Activated naive CD8-positive, alpha-beta T cell treated with anti-CD3 and anti-CD28 coated beads for 36 hours (primary cell): ENCODE data around the gene NOS1AP. TPM values are rescaled to one million over a fixed set of nuclear protein-coding genes. Genes with fewer than 3 reads are reported as not detected.

Experiments
- DNase-seq: peaks from one replicate; pipeline ENCODE4 v3.0.0; 2021
- H3K27ac Mint-ChIP-seq: one replicate; pipeline ENCODE4 v1.8.0; 2022; ENCODE audit warnings: mild to moderate bottlenecking, moderate library complexity, mixed read lengths
- H3K27me3 Mint-ChIP-seq: one replicate; pipeline ENCODE4 v1.8.0; 2022; ENCODE audit warnings: mild to moderate bottlenecking, mixed read lengths
- H3K36me3 Mint-ChIP-seq: one replicate; pipeline ENCODE4 v1.8.0; 2021; ENCODE audit warnings: mild to moderate bottlenecking, mixed read lengths
- H3K4me1 Mint-ChIP-seq: one replicate; pipeline ENCODE4 v1.8.0; 2021; ENCODE audit warnings: mixed read lengths
- H3K4me3 Mint-ChIP-seq: one replicate; pipeline ENCODE4 v1.8.0; 2022; ENCODE audit warnings: mild to moderate bottlenecking, moderate library complexity, mixed read lengths
- H3K9me3 Mint-ChIP-seq: one replicate; pipeline ENCODE4 v1.8.0; 2022; ENCODE audit warnings: mixed read lengths
- total RNA-seq, 2 experiments: library from RNA; stranded (reverse); gene quantifications; one replicate each; pipeline ENCODE4 v1.2.3, GENCODE V29; 2021

NOS1AP gene
- total RNA-seq, 2 experiments from 2014 or later: 0.14 to 0.21 TPM

DNA sequence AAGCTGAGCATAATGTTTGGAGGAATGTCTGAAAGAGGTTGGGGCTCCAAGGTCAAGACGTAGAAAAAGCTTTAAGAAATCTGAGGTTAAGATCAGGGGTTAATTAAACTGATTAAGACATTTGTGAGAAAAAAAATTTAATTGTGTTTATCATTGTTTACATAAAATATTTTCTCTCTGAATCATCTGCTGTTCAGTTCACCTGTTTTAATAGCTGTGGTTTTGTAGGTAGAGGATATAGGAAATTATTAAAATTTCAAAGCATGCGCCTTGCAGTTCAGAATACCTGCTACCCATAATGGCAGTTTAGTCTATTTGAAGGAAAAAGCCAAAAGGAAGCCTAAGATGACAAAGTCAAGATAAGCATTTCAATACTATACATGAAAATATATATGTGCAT is 154.0 kb downstream of the NOS1AP start:
- H3K4me3 Mint-ChIP-seq: no peak overlapping the region
- H3K9me3 Mint-ChIP-seq: no peaks in the 10 kb centered on the region
- H3K36me3 Mint-ChIP-seq: no peaks in the 10 kb centered on the region
- no peaks in the 10 kb centered on the region for H3K4me1 Mint-ChIP-seq
- peaks cover 16% of the 10 kb centered on the region for H3K27me3 Mint-ChIP-seq
- DNase-seq: no peak
- H3K27ac Mint-ChIP-seq: no peak overlapping the region

DNA sequence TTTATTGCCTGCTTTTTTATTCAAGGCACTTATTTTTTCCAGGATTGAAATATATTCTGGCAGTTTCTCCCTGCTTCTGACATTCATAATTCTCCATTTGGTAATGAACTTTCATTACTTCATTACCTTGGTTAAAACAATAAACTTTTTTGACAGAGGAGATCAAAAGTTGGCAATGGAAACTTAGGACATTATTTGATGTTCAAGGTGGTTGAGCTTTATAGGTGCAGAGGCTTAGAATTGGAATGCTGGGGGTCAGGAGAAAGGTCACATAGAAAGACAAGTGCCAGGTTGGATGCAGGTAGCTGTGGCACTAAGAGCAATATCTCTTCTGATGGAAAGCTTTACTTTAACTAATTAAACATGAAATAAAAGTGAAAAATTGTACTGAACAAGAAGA is 154.8 kb downstream of the NOS1AP start:
- H3K27ac Mint-ChIP-seq: no peak overlapping the region
- no peaks in the 10 kb centered on the region for H3K4me1 Mint-ChIP-seq
- no peak for DNase-seq
- no peaks in the 10 kb centered on the region for H3K36me3 Mint-ChIP-seq
- no peak overlapping the region for H3K4me3 Mint-ChIP-seq
- no peaks in the 10 kb centered on the region for H3K9me3 Mint-ChIP-seq
- peaks cover 16% of the 10 kb centered on the region for H3K27me3 Mint-ChIP-seq

DNA sequence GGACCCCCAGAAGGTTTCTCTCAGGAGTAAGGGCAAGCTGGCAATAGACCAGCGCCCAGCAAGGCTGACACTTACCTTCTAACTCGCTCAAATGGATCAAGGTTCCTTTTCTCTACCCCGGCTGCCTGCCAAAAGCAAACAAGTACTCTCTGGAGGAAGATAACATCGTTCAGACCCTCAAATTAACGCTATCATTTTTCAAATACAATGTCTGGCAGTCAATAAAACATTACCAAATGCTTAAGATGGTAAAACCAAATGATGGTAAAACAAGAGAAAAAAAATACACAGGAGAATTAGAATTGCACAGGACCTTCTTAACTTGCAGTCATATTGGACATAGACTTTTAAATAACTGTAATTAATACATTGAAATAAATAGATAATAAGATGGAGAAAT is 159.1 kb downstream of the NOS1AP start:
- Mint-ChIP-seq H3K4me1 (no peaks in the 10 kb centered on the region), H3K27ac (no peak overlapping the region), H3K27me3 (peaks cover 10% of the 10 kb centered on the region)

DNA sequence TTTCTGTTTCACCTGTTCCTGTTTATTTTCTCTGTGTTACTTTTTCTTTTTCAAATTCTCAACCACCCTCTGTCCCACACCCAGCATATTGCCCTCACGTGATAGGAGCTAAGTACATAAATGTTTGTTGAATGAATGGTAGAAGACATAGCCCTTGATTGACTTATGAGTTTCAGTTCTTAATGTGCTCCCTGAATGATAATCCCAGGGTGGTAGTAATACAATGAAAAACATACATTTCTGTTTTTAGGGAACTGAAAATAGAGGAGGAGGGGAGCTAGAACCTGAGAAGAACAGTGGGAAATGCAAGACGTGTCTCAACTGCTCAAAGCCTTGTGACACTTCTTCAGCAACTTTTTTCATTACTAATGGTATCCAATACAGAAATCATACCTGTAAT is 160.1 kb downstream of the NOS1AP start:
- H3K36me3 Mint-ChIP-seq: no peaks in the 10 kb centered on the region
- H3K4me3 Mint-ChIP-seq: no peak overlapping the region
- H3K9me3 Mint-ChIP-seq: no peaks in the 10 kb centered on the region
- no peak overlapping the region for H3K27ac Mint-ChIP-seq
- DNase-seq: no peak
- no peaks in the 10 kb centered on the region for H3K4me1 Mint-ChIP-seq
- H3K27me3 Mint-ChIP-seq: peaks cover 6% of the 10 kb centered on the region

More for the DNA sequence above, 159.1 kb downstream of the NOS1AP start:
- no peak for DNase-seq
- no peaks in the 10 kb centered on the region for H3K36me3 Mint-ChIP-seq
- no peak overlapping the region for H3K4me3 Mint-ChIP-seq
- H3K9me3 Mint-ChIP-seq: no peaks in the 10 kb centered on the region

DNA sequence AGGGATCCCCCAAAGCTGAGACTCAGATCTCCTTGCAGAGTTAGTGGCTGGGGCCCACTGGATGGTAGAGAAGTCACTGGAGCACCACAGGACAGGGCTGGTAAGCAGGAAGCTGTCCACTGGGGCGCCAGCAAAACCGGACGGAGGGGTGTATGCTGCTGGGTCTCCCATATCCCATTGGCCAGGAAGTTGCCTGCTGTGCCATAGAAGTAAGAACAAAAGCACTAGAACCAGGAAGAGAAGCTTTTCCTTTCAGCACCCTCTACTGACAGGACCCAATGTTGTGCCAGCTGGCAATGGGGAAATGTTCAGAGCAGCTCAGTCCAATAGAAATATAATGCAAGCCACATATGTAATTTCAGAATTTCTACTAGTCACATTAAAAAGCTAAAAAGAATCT is 160.6 kb downstream of the NOS1AP start:
- H3K27ac Mint-ChIP-seq: no peak overlapping the region
- H3K9me3 Mint-ChIP-seq: no peaks in the 10 kb centered on the region
- no peak for DNase-seq

DNA sequence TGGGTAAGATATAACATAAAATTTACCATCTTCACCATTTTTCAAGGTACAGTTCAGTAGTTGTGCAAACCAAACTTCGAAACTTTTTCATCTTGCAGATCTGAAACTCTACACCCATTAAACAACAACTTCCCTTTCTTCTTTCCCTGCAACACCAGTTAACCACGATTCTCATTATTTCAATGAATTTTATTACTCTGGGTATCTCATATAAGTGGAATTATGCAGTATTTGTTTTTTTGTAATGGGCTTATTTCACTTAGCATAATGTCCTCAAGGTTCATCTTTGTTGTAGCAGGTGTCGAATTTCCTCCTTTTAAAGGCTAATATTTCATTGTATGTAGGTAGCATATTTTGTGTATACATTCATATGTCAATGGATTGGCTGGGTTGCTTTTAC is 161.0 kb downstream of the NOS1AP start:
- no peaks in the 10 kb centered on the region for H3K4me1 Mint-ChIP-seq
- no peak overlapping the region for H3K4me3 Mint-ChIP-seq
- H3K27me3 Mint-ChIP-seq: peaks cover 6% of the 10 kb centered on the region
- H3K36me3 Mint-ChIP-seq: no peaks in the 10 kb centered on the region
- H3K27ac Mint-ChIP-seq: no peak overlapping the region
- no peaks in the 10 kb centered on the region for H3K9me3 Mint-ChIP-seq
- no peak for DNase-seq

More for the DNA sequence above, 160.6 kb downstream of the NOS1AP start:
- H3K27me3 Mint-ChIP-seq: peaks cover 6% of the 10 kb centered on the region
- no peak overlapping the region for H3K4me3 Mint-ChIP-seq
- H3K36me3 Mint-ChIP-seq: no peaks in the 10 kb centered on the region
- H3K4me1 Mint-ChIP-seq: no peaks in the 10 kb centered on the region

DNA sequence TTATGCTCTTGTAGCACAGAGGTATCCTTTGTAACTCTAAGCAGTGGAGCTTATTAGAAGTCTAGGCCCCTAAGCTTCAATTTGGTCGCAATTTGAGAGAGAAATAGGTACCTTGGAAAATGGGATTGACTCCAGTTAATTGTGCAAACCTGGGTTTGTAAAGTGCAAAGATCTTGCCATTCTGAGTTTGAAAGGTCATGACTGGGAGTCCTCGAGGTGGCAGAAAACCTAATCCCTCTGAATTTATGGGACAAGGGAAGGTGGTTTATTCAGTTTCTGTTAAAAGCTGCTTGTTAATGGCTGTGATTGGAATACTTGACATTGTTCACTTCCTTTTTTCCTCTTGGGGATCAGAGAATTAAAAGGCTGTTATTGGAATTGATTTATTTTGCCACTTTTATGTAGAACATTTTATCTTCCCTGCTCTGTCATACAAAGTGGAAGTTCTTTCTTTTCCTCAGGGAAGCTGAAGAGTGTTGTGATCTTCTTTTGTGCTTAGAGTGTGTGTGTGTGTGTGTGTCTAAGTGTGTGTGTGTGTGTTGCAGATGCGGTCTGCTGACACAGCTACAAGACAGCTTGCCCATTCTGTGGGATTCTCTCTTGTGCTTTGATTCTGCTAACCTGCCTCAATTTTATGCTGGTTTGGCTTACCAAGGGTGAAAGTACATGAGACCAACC is 162.7 kb downstream of the NOS1AP start:
- Mint-ChIP-seq H3K36me3 (no peaks in the 10 kb centered on the region), H3K27ac (no peak overlapping the region), H3K9me3 (no peaks in the 10 kb centered on the region), H3K4me3 (no peak overlapping the region), H3K27me3 (peaks cover 6% of the 10 kb centered on the region), H3K4me1 (no peaks in the 10 kb centered on the region)
- DNase-seq: no peak

DNA sequence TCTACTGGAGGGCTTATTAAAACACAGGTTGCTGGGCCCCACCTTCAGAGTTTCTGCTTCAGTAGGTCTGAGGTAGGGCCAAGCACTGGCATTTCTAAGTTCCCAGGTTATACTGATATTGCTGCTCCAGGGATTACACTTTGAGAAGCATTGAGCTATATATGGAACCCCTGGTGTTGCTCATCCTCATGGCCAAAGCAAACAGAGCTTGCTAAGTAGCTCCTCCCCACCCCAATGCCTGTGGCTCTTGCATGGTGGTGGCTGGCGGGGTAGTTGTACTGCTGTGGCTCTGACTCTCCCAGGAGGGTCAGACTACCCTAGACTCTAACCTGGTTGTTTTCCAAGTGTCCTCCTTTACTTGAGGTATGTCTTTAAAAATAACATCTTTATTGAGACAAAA is 163.6 kb downstream of the NOS1AP start:
- H3K36me3 Mint-ChIP-seq: no peaks in the 10 kb centered on the region
- H3K27ac Mint-ChIP-seq: no peak overlapping the region
- H3K27me3 Mint-ChIP-seq: peaks cover 10% of the 10 kb centered on the region
- no peaks in the 10 kb centered on the region for H3K9me3 Mint-ChIP-seq
- no peaks in the 10 kb centered on the region for H3K4me1 Mint-ChIP-seq
- no peak overlapping the region for H3K4me3 Mint-ChIP-seq
- no peak for DNase-seq

DNA sequence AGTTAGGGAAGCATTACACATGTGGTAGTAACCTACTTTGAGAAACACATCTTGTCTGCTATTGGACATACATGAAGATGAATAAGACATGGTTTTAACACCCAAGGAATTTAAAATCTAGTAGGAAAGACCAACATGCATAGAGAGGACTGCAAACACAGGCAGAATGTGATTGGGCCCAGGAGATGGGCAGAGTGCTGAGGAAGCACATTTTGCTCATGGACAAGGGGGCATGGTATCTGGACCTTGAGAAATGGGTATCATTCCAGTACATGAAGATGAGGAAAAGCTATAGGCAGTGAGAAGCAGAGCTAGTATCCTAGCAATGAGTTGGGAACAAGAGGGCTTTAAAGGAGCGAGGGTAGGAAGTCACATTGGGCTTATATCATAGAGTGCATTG is 164.4 kb downstream of the NOS1AP start:
- Mint-ChIP-seq H3K27me3 (peaks cover 11% of the 10 kb centered on the region), H3K4me3 (no peak overlapping the region), H3K9me3 (no peaks in the 10 kb centered on the region), H3K36me3 (no peaks in the 10 kb centered on the region), H3K27ac (no peak overlapping the region), H3K4me1 (no peaks in the 10 kb centered on the region)
- DNase-seq: no peak

DNA sequence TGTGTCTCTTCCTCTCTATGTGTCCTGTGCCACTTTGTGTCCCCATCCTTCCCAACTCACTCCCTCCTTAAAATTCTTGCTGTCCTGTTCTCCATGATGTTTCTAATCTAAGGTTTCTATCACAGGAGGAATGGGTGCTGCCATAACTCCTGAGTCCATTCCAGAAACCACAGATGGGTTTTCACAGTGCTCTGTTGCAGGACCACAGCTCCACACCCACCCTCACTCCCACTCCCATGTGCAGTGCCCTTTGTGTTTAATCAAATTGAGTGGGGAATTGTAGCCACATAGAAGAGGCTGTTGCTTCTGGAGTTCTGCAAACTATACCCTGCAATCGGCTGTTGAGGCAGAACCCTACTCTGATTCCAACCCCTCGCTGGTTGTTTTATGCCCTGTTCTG is 165.1 kb downstream of the NOS1AP start:
- no peak for DNase-seq
- H3K4me3 Mint-ChIP-seq: no peak overlapping the region
- no peak overlapping the region for H3K27ac Mint-ChIP-seq
- H3K9me3 Mint-ChIP-seq: no peaks in the 10 kb centered on the region
- H3K4me1 Mint-ChIP-seq: no peaks in the 10 kb centered on the region
- H3K27me3 Mint-ChIP-seq: peaks cover 9% of the 10 kb centered on the region
- H3K36me3 Mint-ChIP-seq: no peaks in the 10 kb centered on the region

DNA sequence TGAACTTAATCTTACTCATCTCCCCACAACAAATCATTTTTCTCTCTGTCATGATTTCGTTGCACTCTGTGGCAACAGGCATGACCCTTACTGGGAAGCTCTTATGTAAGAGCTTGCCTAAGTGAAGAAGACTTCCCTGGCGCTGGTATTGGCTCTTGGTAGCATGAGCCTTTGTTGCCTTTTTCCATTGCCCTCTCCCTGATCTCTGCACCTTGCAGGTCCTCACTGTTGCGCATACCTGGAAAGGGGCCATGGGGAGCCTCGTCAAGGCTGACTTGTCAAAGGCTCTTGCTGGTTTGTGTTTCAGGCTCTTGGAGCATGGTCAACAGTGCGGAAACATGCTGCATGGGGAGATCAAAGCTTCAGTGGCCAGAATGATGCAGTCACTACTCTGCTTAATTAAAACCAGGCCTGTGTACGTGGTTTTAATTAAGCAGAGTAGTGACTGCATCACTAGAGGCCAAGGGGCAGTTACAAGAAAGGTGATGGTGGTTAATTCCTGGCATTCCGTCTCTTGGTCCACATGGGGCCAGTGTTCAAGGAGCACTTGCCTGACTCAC is 165.8 kb downstream of the NOS1AP start:
- DNase-seq: no peak
- H3K27ac Mint-ChIP-seq: no peak overlapping the region
- H3K9me3 Mint-ChIP-seq: no peaks in the 10 kb centered on the region
- peaks cover 5% of the 10 kb centered on the region for H3K27me3 Mint-ChIP-seq
- H3K4me1 Mint-ChIP-seq: no peaks in the 10 kb centered on the region
- H3K4me3 Mint-ChIP-seq: no peak overlapping the region
- H3K36me3 Mint-ChIP-seq: no peaks in the 10 kb centered on the region

DNA sequence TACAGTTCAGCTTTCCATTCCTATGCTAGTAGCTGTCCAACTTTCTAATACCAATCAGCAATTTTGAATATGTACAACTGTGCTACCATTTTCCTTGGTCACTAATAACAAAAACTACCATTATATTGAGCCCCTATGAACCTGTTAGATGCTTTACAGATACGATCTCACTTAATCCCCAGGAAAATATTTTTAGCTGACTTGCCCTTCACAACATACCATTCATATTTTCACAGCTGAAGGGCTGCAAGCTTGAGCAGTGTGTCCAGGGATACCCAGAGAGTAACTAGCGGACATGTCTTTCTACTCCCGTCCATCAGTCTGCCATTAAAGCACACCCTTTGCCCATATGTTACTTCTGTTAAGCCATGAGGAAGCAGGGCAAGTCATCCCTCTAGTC is 166.7 kb downstream of the NOS1AP start:
- H3K36me3 Mint-ChIP-seq: no peaks in the 10 kb centered on the region
- H3K9me3 Mint-ChIP-seq: no peaks in the 10 kb centered on the region
- no peak overlapping the region for H3K4me3 Mint-ChIP-seq
- no peak for DNase-seq
- no peak overlapping the region for H3K27ac Mint-ChIP-seq
- no peaks in the 10 kb centered on the region for H3K4me1 Mint-ChIP-seq
- peaks cover 5% of the 10 kb centered on the region for H3K27me3 Mint-ChIP-seq

DNA sequence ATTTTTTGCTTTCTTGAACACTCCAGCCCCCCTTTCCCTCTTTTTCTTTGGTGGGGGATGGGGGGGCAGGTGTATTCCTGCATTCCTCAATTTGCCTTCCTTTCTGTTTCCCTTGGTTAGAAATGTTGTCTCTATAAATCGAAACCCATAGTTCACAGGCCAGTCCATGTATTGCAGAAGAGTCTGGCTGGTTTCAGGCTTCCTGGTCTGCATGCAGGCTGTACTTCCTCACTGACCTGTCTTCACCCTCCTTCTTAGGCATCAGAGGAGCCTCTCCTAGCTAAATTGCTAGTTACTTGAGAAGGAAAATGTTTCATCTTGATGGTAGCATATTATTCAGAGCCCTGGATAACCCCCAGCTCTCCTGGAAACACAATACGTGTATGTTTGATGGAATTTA is 167.1 kb downstream of the NOS1AP start:
- H3K4me3 Mint-ChIP-seq: no peak overlapping the region
- no peaks in the 10 kb centered on the region for H3K4me1 Mint-ChIP-seq
- H3K27ac Mint-ChIP-seq: no peak overlapping the region
- peaks cover 5% of the 10 kb centered on the region for H3K27me3 Mint-ChIP-seq
- H3K36me3 Mint-ChIP-seq: no peaks in the 10 kb centered on the region
- no peaks in the 10 kb centered on the region for H3K9me3 Mint-ChIP-seq
- DNase-seq: no peak

DNA sequence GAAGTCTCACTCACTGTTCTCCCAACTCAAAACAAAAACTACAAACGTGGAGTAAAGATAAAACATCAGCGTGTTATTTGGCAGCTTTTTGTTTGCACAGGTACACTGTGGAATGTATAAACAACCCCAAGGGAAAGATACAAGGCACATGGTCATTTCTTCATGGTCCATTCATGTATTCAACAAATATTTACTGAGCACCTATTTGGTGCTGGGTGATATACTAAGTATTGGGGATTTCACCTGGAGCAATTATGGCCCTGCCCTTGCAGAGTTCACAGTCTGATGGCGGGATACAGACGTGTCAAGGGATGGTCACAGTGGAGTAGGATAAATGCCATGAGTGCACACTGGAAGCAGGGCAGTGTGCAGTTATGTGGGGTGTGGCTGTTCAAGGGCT is 171.1 kb downstream of the NOS1AP start:
- H3K4me3 Mint-ChIP-seq: no peak overlapping the region
- H3K9me3 Mint-ChIP-seq: no peaks in the 10 kb centered on the region
- no peak for DNase-seq

DNA sequence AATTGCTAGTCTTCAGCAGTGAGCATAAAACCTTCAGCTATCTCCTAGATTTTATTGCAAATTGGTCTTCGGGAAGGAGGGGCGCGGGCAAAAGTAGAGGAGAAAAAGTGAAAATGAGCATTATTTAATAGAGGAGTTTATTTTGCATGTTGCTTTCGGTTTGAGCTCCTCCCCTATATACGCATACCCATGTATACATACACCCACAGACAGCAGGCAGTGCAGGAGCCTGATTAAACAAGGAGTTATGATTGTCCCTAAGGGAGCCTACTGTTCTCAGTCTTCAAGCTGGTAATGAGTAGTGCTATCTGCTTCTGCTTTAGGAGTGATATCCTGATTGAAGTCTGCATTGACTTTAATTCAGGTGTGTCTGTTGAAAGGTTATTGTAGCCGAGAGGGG is 173.3 kb downstream of the NOS1AP start:
- Mint-ChIP-seq H3K4me3 (no peak overlapping the region), H3K27ac (no peak overlapping the region), H3K4me1 (no peaks in the 10 kb centered on the region), H3K27me3 (peaks cover 15% of the 10 kb centered on the region), H3K36me3 (no peaks in the 10 kb centered on the region), H3K9me3 (no peaks in the 10 kb centered on the region)
- DNase-seq: no peak

More for the DNA sequence above, 171.1 kb downstream of the NOS1AP start:
- peaks cover 9% of the 10 kb centered on the region for H3K27me3 Mint-ChIP-seq
- H3K4me1 Mint-ChIP-seq: no peaks in the 10 kb centered on the region
- no peak overlapping the region for H3K27ac Mint-ChIP-seq
- H3K36me3 Mint-ChIP-seq: no peaks in the 10 kb centered on the region

DNA sequence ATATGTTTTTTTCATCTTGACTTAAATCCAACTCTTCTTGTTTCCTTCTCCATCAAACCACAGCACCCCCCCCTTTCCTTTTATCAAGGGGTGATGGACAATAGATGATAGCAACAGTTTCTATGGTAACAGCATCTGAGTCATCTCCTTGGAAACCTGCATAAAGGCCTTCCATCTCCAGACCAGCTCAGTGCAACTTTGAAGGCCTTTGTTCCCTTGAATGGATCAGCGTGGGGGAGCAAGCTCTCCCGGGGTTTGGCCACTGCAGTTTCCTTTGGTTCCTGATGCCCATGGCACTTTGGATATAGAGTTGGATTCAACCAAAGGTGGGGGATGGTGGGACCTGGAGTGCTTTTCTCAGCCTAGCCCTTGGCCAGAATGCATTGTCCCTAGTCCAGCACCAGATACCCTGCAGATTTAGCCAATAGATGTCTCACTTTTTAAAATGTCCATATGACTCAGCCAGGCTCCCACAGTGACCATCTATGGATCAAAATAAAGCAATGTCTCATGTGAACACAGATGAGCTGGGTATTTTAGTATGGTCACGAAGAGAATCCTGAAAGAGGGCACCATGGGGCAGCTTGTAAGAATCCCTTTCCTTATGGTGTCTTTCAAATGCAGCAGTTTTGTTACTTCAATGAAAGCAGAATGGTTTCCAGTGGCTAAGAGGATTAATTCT is 179.5 kb downstream of the NOS1AP start:
- Mint-ChIP-seq H3K27me3 (peaks cover 8% of the 10 kb centered on the region), H3K9me3 (no peaks in the 10 kb centered on the region), H3K4me1 (no peaks in the 10 kb centered on the region)

More for the DNA sequence above, 179.5 kb downstream of the NOS1AP start:
- DNase-seq: no peak
- Mint-ChIP-seq H3K36me3 (no peaks in the 10 kb centered on the region), H3K27ac (no peak overlapping the region), H3K4me3 (no peak overlapping the region)
